SK-N-SH (cell line): ENCODE measurements around the gene TLL2. TPM values are rescaled to one million over a fixed set of nuclear protein-coding genes. Genes with fewer than 3 reads are reported as not detected.

Experiments used
- CTCF ChIA-PET: fragments of 300-600, 350-600 bp; formaldehyde crosslinking; extraction: SDS; loops from one replicate; lab custom pipeline; 2021; lab: Yijun Ruan, JAX
- POLR2A ChIA-PET: fragments of 350-600 bp; sonication (Branson Sonifier 250); formaldehyde crosslinking; extraction: SDS; loops from one replicate; lab custom pipeline; 2020; ENCODE audit warnings: antibody characterized with exemption, inconsistent platforms; lab: Yijun Ruan, JAX
- DNase-seq: peaks from one replicate; pipeline ENCODE4 v3.0.0; 2012
- H2AFZ ChIP-seq: fragments of 200-600 bp; sonication (generic); 2 replicates; pipeline ENCODE4 v1.8.1; 2016; ENCODE audit warnings: antibody characterized with exemption, mild to moderate bottlenecking, low read depth
- H3F3A ChIP-seq: fragments of 200-600 bp; sonication (generic); replicated peaks from 2 replicates; pipeline ENCODE3; 2016; ENCODE audit warnings: antibody characterized with exemption, mild to moderate bottlenecking; ENCODE audit not compliant: insufficient read depth
- H3K27ac ChIP-seq, 2 experiments: fragments of 200-500 bp in 1 of 2; fragments of 200-600 bp in 1 of 2; sonication (Bioruptor generic) in 1 of 2; sonication (generic), shearing (Covaris generic) in 1 of 2; 2 replicates each; pipeline versions ENCODE4 v1.5.1 to v1.6.1; 2014 to 2016; ENCODE audit warnings: low read depth in 2 of 2, inconsistent platforms in 1 of 2, low read length in 1 of 2, mild to moderate bottlenecking in 1 of 2, mixed read lengths in 1 of 2
- H3K27me3 ChIP-seq: fragments of 200-600 bp; sonication (generic), shearing (Covaris generic); 2 replicates; pipeline ENCODE4 v1.6.1; 2016; ENCODE audit warnings: mixed run types; ENCODE audit not compliant: insufficient read depth
- H3K36me3 ChIP-seq, 2 experiments: fragments of 200-500 bp in 1 of 2; fragments of 200-600 bp in 1 of 2; sonication (Bioruptor generic) in 1 of 2; sonication (generic) in 1 of 2; replicated peaks in 1 of 2; 2 replicates each; pipeline versions ENCODE3 to v1.5.1; 2014 to 2016; ENCODE audit warnings: low read length in 1 of 2, mild to moderate bottlenecking in 1 of 2; ENCODE audit not compliant: insufficient read depth in 2 of 2, control insufficient read depth in 1 of 2
- H3K4me1 ChIP-seq, 2 experiments: fragments of 200-500 bp in 1 of 2; fragments of 200-600 bp in 1 of 2; sonication (Bioruptor generic) in 1 of 2; sonication (generic), shearing (Covaris generic) in 1 of 2; 2 replicates each; pipeline versions ENCODE4 v1.5.1 to v1.6.1; 2014 to 2016; ENCODE audit warnings: low read depth in 1 of 2, low read length in 1 of 2, mixed run types in 1 of 2; ENCODE audit not compliant: insufficient read depth in 2 of 2, control insufficient read depth in 1 of 2
- H3K4me2 ChIP-seq: fragments of 200-600 bp; sonication (generic), shearing (Covaris generic); 2 replicates; pipeline ENCODE4 v1.6.1; 2017; ENCODE audit warnings: mixed run types
- H3K4me3 ChIP-seq, 2 experiments: fragments of 200-500 bp in 1 of 2; fragments of 200-600 bp in 1 of 2; sonication (Bioruptor generic) in 1 of 2; sonication (generic), shearing (Covaris generic) in 1 of 2; 2 replicates each; pipeline versions ENCODE4 v1.5.1 to v1.8.1; 2014 to 2016; ENCODE audit warnings: low read depth in 2 of 2, inconsistent platforms in 1 of 2, low read length in 1 of 2, mild to moderate bottlenecking in 1 of 2, mixed read lengths in 1 of 2, moderate library complexity in 1 of 2
- H3K79me2 ChIP-seq: fragments of 200-600 bp; sonication (generic); 2 replicates; pipeline ENCODE4 v1.8.1; 2017; ENCODE audit warnings: mild to moderate bottlenecking; ENCODE audit not compliant: insufficient read depth
- H3K9ac ChIP-seq: fragments of 200-600 bp; sonication (generic); 2 replicates; pipeline ENCODE4 v1.6.1; 2017; ENCODE audit warnings: mixed run types
- H3K9me2 ChIP-seq: fragments of 200-600 bp; sonication (generic); 2 replicates; pipeline ENCODE4 v1.6.1; 2017; ENCODE audit warnings: mixed run types
- H3K9me3 ChIP-seq: fragments of 200-600 bp; sonication (generic); 2 replicates; pipeline ENCODE4 v1.6.1; 2017; ENCODE audit warnings: mixed run types, mild to moderate bottlenecking, moderate library complexity
- H4K20me1 ChIP-seq: fragments of 200-600 bp; sonication (generic); 2 replicates; pipeline ENCODE4 v1.6.1; 2017; ENCODE audit warnings: mild to moderate bottlenecking, mixed run types; ENCODE audit not compliant: insufficient read depth
- CHD2 ChIP-seq: fragments of 150-350 bp; IDR thresholded peaks from 2 replicates; pipeline ENCODE4 v1.6.1; 2018; ENCODE audit warnings: low read length; ENCODE audit not compliant: partially characterized antibody
- EP300 ChIP-seq, 2 experiments: IDR thresholded peaks; 2 replicates each; pipeline versions ENCODE4 v1.4.0 to v1.6.1; 2012; ENCODE audit warnings: borderline replicate concordance in 1 of 2, low read depth in 1 of 2, low read length in 1 of 2
- FOSL2 ChIP-seq: IDR thresholded peaks from 2 replicates; pipeline ENCODE4 v1.4.0; 2012; ENCODE audit warnings: low read depth, mild to moderate bottlenecking, moderate library complexity, borderline replicate concordance
- FOXJ3 ChIP-seq: sonication (generic); formaldehyde crosslinking; IDR thresholded peaks from 2 replicates; pipeline ENCODE4 v1.5.1; 2020; ENCODE audit warnings: mild to moderate bottlenecking, missing genetic modification reagents
- MEF2A ChIP-seq: IDR thresholded peaks from 2 replicates; pipeline ENCODE4 v1.4.0; 2012; ENCODE audit warnings: low read depth, borderline replicate concordance
- MXI1 ChIP-seq: IDR thresholded peaks from 2 replicates; pipeline ENCODE4 v1.6.1; 2012; ENCODE audit warnings: mild to moderate bottlenecking, low read depth, low read length, improper control_type of control experiment
- NFIC ChIP-seq: IDR thresholded peaks from 2 replicates; pipeline ENCODE4 v1.4.0; 2012; ENCODE audit warnings: borderline replicate concordance
- POLR2AphosphoS5 ChIP-seq: IDR thresholded peaks from 2 replicates; pipeline ENCODE4 v1.6.1; 2012; ENCODE audit warnings: low read depth, low read length
- RAD21 ChIP-seq: IDR thresholded peaks from 2 replicates; pipeline ENCODE4 v1.6.1; 2012; ENCODE audit warnings: mild to moderate bottlenecking, low read length
- RCOR1 ChIP-seq: fragments of 150-350 bp; IDR thresholded peaks from 2 replicates; pipeline ENCODE4 v1.6.1; 2017; ENCODE audit warnings: antibody characterized with exemption, low read length
- RFX5 ChIP-seq: IDR thresholded peaks from 2 replicates; pipeline ENCODE4 v1.6.1; 2012; ENCODE audit warnings: mild to moderate bottlenecking, improper control_type of control experiment, low read length
- RXRA ChIP-seq: IDR thresholded peaks from 2 replicates; pipeline ENCODE4 v1.4.0; 2012; ENCODE audit warnings: low read depth, mild to moderate bottlenecking, borderline replicate concordance
- SIN3A ChIP-seq: IDR thresholded peaks from 2 replicates; pipeline ENCODE4 v1.6.1; 2012; ENCODE audit warnings: low read depth, mild to moderate bottlenecking, low read length, moderate library complexity, borderline replicate concordance
- TCF12 ChIP-seq: IDR thresholded peaks from 2 replicates; pipeline ENCODE4 v1.4.0; 2012
- YY1 ChIP-seq: IDR thresholded peaks from 2 replicates; pipeline ENCODE4 v1.4.0; 2012; ENCODE audit warnings: low read depth, mild to moderate bottlenecking
- WGBS: methylation state at CpG from one replicate; pipeline ENCODE4 v1.1.6; 2017; ENCODE audit warnings: low lambda C conversion rate; 5-methylcytosine and 5-hydroxymethylcytosine counted together
- polyA plus RNA-seq, 3 experiments: library from polyadenylated mRNA; depleted of rRNA; stranded (reverse); fragments of >200 nt; gene quantifications; 2 replicates each; pipeline ENCODE4 v1.2.3, GENCODE V29; 2012
- TF ChIP-seq, protein P1 (sequence below): IDR thresholded peaks from 2 replicates; pipeline ENCODE4 v1.4.0; 2012; ENCODE audit warnings: low read depth
- TF ChIP-seq, protein P2 (sequence below): IDR thresholded peaks from 2 replicates; pipeline ENCODE4 v1.6.1; 2012; ENCODE audit warnings: mild to moderate bottlenecking, low read depth, low read length, moderate library complexity
- TF ChIP-seq, protein P3 (sequence below): IDR thresholded peaks from 2 replicates; pipeline ENCODE4 v1.4.0; 2012; ENCODE audit warnings: low read depth, borderline replicate concordance

The TLL2 gene
- polyA plus RNA-seq, 1 of the 3 experiments (the other 2 are of a cell fraction) = 0.36 TPM

DNA sequence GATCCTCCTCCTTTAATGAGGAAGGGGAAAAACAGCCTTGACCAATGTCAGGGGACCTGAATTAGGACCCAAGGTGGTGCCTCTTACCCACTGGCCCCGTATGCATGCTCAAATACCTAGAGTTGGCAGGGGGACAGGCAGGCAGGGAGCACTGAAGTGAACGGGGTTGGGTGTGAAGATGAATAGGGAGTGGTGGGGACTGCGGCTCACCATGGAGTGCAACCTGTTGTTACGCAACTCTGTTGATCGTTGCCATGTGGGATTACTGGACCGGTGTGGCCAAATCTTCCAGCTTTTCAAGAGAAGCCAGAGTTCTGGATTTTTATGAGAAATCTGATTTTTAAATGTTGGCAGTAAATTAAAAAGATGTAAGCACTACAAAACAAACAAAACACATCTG lies 48.1 kb downstream of the TLL2 start:
- Histone ChIP-seq H3K9me3 (no peaks in the 10 kb centered on the region), H3K9ac (no peak overlapping the region), H4K20me1 (no peaks in the 10 kb centered on the region), H3K9me2 (no peaks in the 10 kb centered on the region), H2AFZ (no peak overlapping the region), H3F3A (no peaks in the 10 kb centered on the region), H3K79me2 (no peaks in the 10 kb centered on the region), H3K27ac (no peak overlapping the region), H3K4me3 (no peak overlapping the region), H3K4me1 (peaks cover 0 to 9% of the 10 kb centered on the region in 2 experiments; a peak in 1 of 4 replicates), H3K4me2 (no peak overlapping the region), H3K36me3 (no peaks in the 10 kb centered on the region), H3K27me3 (no peaks in the 10 kb centered on the region; the same call in 1 of the 2 replicates)
- DNase-seq = no peak
- POLR2A ChIA-PET = no interaction called here
- CTCF ChIA-PET = interaction anchor here (1.8 to 2.2 kb wide), 2 partner anchors 45 to 48 kb away, joined by 6 to 8 read pairs; partner anchors contain the start of gene TLL2
- TF ChIP-seq MEF2A = no peak
- no peak for TF ChIP-seq RXRA
- TF ChIP-seq, protein P1, sequence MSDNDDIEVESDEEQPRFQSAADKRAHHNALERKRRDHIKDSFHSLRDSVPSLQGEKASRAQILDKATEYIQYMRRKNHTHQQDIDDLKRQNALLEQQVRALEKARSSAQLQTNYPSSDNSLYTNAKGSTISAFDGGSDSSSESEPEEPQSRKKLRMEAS = no peak
- no peak for TF ChIP-seq YY1
- TF ChIP-seq RCOR1 = no peak
- TF ChIP-seq TCF12 = no peak
- TF ChIP-seq RAD21 = no peak
- 60% methylated on average over 6 of the region's 6 CpGs for WGBS

DNA sequence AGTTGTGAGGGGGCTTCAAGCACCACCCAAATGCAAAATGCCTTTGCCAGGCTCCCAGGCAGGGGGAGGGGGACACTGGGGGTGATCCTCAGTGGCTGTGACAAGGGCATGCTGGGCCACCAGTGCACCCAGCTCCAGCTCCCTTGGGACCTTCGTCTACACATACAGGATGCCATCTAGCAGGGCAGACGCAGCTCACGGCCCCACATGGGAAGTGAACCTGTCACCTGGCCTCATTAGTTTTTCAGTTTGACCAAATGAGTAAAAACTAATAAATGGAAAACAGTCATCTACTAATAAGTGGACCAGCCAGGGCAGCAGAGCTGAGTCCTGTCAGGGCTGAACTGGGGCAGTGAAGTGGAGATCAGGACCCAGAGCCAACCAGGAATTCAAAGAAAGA lies 50.2 kb downstream of the TLL2 start:
- Histone ChIP-seq H3K9ac (no peak overlapping the region), H3K4me1 (no peaks in the 10 kb centered on the region; a peak in 1 of 4 replicates), H3K4me3 (no peak overlapping the region), H3F3A (no peaks in the 10 kb centered on the region), H2AFZ (no peak overlapping the region), H3K36me3 (no peaks in the 10 kb centered on the region), H3K79me2 (no peaks in the 10 kb centered on the region), H3K27me3 (no peaks in the 10 kb centered on the region; the same call in 1 of the 2 replicates), H3K9me2 (no peaks in the 10 kb centered on the region), H3K4me2 (no peak overlapping the region), H3K27ac (no peak overlapping the region), H4K20me1 (no peaks in the 10 kb centered on the region), H3K9me3 (no peaks in the 10 kb centered on the region)
- CTCF ChIA-PET = interaction anchor here (1.0 to 1.1 kb wide), 2 partner anchors 9 to 68 kb away, joined by 3 read pairs; no protein-coding TSS in a partner anchor
- POLR2A ChIA-PET = no interaction called here
- 61% methylated on average over 3 of the region's 3 CpGs for WGBS
- DNase-seq = no peak
- TF ChIP-seq CHD2 = no peak
- no peak for TF ChIP-seq FOSL2
- TF ChIP-seq MXI1 = no peak
- no peak for TF ChIP-seq NFIC
- TF ChIP-seq, protein P2, sequence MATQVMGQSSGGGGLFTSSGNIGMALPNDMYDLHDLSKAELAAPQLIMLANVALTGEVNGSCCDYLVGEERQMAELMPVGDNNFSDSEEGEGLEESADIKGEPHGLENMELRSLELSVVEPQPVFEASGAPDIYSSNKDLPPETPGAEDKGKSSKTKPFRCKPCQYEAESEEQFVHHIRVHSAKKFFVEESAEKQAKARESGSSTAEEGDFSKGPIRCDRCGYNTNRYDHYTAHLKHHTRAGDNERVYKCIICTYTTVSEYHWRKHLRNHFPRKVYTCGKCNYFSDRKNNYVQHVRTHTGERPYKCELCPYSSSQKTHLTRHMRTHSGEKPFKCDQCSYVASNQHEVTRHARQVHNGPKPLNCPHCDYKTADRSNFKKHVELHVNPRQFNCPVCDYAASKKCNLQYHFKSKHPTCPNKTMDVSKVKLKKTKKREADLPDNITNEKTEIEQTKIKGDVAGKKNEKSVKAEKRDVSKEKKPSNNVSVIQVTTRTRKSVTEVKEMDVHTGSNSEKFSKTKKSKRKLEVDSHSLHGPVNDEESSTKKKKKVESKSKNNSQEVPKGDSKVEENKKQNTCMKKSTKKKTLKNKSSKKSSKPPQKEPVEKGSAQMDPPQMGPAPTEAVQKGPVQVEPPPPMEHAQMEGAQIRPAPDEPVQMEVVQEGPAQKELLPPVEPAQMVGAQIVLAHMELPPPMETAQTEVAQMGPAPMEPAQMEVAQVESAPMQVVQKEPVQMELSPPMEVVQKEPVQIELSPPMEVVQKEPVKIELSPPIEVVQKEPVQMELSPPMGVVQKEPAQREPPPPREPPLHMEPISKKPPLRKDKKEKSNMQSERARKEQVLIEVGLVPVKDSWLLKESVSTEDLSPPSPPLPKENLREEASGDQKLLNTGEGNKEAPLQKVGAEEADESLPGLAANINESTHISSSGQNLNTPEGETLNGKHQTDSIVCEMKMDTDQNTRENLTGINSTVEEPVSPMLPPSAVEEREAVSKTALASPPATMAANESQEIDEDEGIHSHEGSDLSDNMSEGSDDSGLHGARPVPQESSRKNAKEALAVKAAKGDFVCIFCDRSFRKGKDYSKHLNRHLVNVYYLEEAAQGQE = no peak
- TF ChIP-seq FOXJ3 (CRISPR knock-in tag) = no peak
- no peak for TF ChIP-seq RFX5
- no peak for TF ChIP-seq EP300 (IDR thresholded peaks at IDR 0.05; ENCODE audit: borderline replicate concordance in 1 of 2, low read depth in 1 of 2, low read length in 1 of 2)
- TF ChIP-seq, protein P3, sequence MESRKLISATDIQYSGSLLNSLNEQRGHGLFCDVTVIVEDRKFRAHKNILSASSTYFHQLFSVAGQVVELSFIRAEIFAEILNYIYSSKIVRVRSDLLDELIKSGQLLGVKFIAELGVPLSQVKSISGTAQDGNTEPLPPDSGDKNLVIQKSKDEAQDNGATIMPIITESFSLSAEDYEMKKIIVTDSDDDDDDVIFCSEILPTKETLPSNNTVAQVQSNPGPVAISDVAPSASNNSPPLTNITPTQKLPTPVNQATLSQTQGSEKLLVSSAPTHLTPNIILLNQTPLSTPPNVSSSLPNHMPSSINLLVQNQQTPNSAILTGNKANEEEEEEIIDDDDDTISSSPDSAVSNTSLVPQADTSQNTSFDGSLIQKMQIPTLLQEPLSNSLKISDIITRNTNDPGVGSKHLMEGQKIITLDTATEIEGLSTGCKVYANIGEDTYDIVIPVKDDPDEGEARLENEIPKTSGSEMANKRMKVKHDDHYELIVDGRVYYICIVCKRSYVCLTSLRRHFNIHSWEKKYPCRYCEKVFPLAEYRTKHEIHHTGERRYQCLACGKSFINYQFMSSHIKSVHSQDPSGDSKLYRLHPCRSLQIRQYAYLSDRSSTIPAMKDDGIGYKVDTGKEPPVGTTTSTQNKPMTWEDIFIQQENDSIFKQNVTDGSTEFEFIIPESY = no peak
- no peak for TF ChIP-seq RCOR1
- no peak for TF ChIP-seq TCF12
- no peak for TF ChIP-seq SIN3A
- no peak for TF ChIP-seq POLR2AphosphoS5
